GM21526 (cell line): ENCODE data around the gene IQCB1.
"Not testable (repeated sequence)": the region's sequence is repeated elsewhere in the genome, so short reads cannot be mapped to it uniquely, and the experiment has no call there.

ENCODE experiments used
- ATAC-seq: cut with Tn5 transposase; IDR thresholded peaks from one replicate; pipeline ENCODE4 v1.9.1; 2021; ENCODE audit warnings: moderate library complexity; ENCODE audit not compliant: unreplicated experiment, low FRiP score

The IQCB1 gene

GRCh38 chr3:121809249-121809648 lies 25.6 kb downstream of the IQCB1 start:
- ATAC-seq: peak; percentile 90

- no peak for ATAC-seq
Measured at GRCh38 chr3:121803771-121804320, 31.0 kb downstream of the IQCB1 start.

- ATAC-seq: no peak
Measured at GRCh38 chr3:121800906-121801305, 34.0 kb downstream of the IQCB1 start.

- ATAC-seq: no peak
Measured at GRCh38 chr3:121796970-121797369, 37.9 kb downstream of the IQCB1 start.

GRCh38 chr3:121794264-121794983 lies 40.4 kb downstream of the IQCB1 start:
- no peak for ATAC-seq

- no peak for ATAC-seq
Measured at GRCh38 chr3:121793078-121793477, 41.8 kb downstream of the IQCB1 start.

- ATAC-seq: no peak
Measured at GRCh38 chr3:121786485-121786884, 48.4 kb downstream of the IQCB1 start.

- not testable (repeated sequence) for ATAC-seq
Measured at GRCh38 chr3:121782784-121783183, 52.1 kb downstream of the IQCB1 start.

GRCh38 chr3:121781611-121782010 lies 53.2 kb downstream of the IQCB1 start:
- no peak for ATAC-seq

- ATAC-seq: not testable (repeated sequence)
Measured at GRCh38 chr3:121775095-121775494, 59.8 kb downstream of the IQCB1 start.

GRCh38 chr3:121769246-121769645 lies 65.6 kb downstream of the IQCB1 start:
- ATAC-seq: no peak

GRCh38 chr3:121768452-121768851 lies 66.4 kb downstream of the IQCB1 start:
- ATAC-seq: no peak

GRCh38 chr3:121759541-121760202 lies 75.2 kb downstream of the IQCB1 start:
- no peak for ATAC-seq

GRCh38 chr3:121758727-121759450 lies 76.0 kb downstream of the IQCB1 start:
- no peak for ATAC-seq

- no peak for ATAC-seq
Measured at GRCh38 chr3:121757812-121758545, 76.9 kb downstream of the IQCB1 start.

- ATAC-seq: no peak
Measured at GRCh38 chr3:121757087-121757811, 77.6 kb downstream of the IQCB1 start.

- ATAC-seq: no peak
Measured at GRCh38 chr3:121752772-121753171, 82.1 kb downstream of the IQCB1 start.

- ATAC-seq: no peak
Measured at GRCh38 chr3:121752261-121752660, 82.6 kb downstream of the IQCB1 start.

- ATAC-seq: no peak
Measured at GRCh38 chr3:121750087-121750415, 84.8 kb downstream of the IQCB1 start.
